ENCODE results near the gene LPA. TPM values are rescaled to one million over a fixed set of nuclear protein-coding genes. Genes with fewer than 3 reads are reported as not detected.
"Not testable (repeated sequence)": the region's sequence is repeated elsewhere in the genome, so short reads cannot be mapped to it uniquely, and the experiment has no call there.

LPA gene, protein sequence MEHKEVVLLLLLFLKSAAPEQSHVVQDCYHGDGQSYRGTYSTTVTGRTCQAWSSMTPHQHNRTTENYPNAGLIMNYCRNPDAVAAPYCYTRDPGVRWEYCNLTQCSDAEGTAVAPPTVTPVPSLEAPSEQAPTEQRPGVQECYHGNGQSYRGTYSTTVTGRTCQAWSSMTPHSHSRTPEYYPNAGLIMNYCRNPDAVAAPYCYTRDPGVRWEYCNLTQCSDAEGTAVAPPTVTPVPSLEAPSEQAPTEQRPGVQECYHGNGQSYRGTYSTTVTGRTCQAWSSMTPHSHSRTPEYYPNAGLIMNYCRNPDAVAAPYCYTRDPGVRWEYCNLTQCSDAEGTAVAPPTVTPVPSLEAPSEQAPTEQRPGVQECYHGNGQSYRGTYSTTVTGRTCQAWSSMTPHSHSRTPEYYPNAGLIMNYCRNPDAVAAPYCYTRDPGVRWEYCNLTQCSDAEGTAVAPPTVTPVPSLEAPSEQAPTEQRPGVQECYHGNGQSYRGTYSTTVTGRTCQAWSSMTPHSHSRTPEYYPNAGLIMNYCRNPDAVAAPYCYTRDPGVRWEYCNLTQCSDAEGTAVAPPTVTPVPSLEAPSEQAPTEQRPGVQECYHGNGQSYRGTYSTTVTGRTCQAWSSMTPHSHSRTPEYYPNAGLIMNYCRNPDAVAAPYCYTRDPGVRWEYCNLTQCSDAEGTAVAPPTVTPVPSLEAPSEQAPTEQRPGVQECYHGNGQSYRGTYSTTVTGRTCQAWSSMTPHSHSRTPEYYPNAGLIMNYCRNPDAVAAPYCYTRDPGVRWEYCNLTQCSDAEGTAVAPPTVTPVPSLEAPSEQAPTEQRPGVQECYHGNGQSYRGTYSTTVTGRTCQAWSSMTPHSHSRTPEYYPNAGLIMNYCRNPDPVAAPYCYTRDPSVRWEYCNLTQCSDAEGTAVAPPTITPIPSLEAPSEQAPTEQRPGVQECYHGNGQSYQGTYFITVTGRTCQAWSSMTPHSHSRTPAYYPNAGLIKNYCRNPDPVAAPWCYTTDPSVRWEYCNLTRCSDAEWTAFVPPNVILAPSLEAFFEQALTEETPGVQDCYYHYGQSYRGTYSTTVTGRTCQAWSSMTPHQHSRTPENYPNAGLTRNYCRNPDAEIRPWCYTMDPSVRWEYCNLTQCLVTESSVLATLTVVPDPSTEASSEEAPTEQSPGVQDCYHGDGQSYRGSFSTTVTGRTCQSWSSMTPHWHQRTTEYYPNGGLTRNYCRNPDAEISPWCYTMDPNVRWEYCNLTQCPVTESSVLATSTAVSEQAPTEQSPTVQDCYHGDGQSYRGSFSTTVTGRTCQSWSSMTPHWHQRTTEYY (N-terminal part only)
- not detected for polyA plus RNA-seq (2012; ENCODE audit: insufficient read depth, insufficient read length)

- not testable (repeated sequence) for H3K4me3 ChIP-seq (ENCODE audit: low read length); DNase-seq (ENCODE audit: low read depth, low spot score)
Observed at GRCh38 chr6:160664198-160664597, at the start of gene LPA. LPA (minus strand) TSS chr6:160664275; CDS start chr6:160664214, 61 bp downstream.

DNA sequence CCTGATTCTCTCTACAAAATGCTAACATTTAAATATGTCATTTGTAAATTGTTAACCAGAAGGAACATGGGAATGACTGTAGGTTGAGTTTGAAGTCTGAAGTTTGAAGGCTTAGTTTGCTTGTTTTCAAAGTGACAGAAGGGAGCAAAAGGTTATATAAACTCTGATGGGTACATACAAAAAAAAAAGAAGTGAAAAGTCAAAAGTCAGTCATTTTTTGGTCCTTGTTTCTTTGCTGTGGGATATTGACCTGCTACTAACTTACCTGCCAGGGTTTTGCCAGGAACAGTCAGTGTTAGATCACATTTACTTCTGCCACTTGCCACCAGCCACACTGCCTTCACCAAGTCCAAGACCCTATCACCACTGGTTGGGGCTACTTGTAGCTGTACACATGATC lies 44.9 kb upstream of the LPA start:
- not testable (repeated sequence) for H3K4me3 ChIP-seq (ENCODE audit: low read length); DNase-seq (ENCODE audit: low read depth, low spot score)

DNA sequence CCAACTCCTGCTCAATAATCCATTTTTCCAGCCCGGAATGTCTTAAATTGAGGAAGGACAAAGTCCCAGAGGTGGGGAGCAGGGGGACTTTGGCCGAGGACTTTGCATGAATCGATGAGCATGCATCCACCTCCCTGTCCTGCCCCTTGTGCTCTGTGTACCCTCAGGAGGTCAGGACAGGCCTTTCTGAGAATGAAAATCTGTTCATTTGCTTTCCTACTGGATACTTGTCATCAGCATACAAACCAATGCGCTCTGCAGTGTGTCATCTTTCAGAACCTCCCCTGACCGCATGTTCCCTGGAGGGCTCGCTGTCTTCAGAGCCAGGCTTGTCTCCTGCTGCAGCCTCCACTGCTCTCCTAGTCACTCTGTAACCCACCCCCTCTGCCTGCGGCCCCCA lies 40.6 kb upstream of the LPA start:
- not testable (repeated sequence) for H3K4me3 ChIP-seq (ENCODE audit: low read length); DNase-seq (ENCODE audit: low read depth, low spot score)

DNA sequence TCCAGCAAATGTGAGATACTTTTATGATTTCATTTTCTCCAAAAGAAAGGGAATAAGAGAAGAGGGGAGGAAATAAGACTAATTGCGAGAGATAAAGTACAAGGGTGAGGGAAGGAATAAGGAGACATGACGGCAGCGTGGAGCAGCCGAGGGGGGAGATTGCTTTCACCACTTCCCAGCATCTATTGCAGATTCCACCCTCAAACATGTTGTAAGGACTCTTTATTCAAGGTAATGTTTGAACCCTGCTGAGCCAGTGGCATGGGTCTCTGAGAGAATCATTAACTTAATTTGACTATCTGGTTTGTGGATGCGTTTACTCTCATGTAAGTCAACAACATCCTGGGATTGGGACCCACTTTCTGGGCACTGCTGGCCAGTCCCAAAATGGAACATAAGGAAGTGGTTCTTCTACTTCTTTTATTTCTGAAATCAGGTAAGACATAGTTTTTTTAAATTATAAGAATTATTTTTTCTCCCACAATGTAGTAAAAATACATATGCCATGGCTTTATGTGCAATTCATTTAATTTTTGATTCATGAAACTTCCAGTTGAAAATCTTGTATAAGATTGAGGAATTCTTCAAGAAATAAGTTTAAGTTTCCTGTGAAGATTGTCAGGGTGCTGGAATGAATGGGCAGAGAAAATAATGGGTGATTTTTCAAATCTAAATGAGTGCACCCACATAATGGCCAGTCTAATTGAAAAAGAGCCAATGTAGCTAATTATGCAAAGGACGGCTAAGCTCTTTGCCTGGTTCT lies 38.0 kb upstream of the LPA start, which contains the start of gene PLG:
Gene PLG, plus strand, starts transcription at position 327 of the 763 bp plus-strand sequence. Its CDS starts 61 bp downstream, at position 388.
- H3K4me3 ChIP-seq (ENCODE audit: low read length); DNase-seq (ENCODE audit: low read depth, low spot score): not testable (repeated sequence)

DNA sequence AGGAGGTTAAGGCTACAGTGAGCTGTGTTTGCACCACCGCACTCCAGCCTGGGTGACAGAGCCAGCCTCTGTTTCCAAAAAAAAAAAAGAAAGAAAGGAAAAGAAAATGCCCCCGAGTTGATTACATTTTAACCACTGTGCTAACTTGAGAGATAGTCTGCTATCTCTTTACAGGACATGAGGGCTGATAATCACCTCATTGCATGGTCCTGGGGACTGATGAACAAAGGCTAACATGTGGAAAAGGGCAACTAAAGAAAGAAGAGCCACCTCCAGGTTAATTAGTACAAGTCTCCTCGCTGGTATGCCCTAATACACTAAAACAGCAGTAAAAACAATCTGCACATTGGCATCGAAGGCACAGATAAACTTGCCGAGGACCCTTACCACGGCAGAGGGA lies 33.8 kb upstream of the LPA start:
- no peak for DNase-seq (ENCODE audit: low read depth, low spot score)
- no peak overlapping the region for H3K4me3 ChIP-seq (ENCODE audit: low read length)

GRCh38 chr6:160696884-160697283 lies 32.8 kb upstream of the LPA start:
- DNase-seq (ENCODE audit: low read depth, low spot score); H3K4me3 ChIP-seq (ENCODE audit: low read length): not testable (repeated sequence)

- DNase-seq (ENCODE audit: low read depth, low spot score); H3K4me3 ChIP-seq (ENCODE audit: low read length): not testable (repeated sequence)
Observed at GRCh38 chr6:160695622-160696021, 31.5 kb upstream of the LPA start.

DNA sequence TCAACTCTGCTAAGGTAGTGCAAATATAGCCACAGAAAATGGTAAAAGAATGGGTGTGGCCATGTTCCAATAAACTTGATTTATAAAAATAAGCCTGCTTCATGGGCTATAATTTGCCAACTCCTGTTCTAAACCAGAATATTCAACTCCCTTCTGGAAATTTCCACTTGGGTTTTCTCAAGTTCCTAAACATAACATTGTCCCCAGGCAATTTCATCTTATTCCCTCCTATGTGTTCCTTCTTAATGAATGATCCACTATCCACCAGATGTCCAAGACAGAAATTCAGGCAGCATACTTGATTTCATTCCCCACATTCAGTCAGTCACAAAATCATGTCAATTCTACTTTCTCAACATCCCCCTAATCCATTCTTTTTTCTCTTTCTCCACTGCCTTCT lies 30.9 kb upstream of the LPA start:
- H3K4me3 ChIP-seq (ENCODE audit: low read length); DNase-seq (ENCODE audit: low read depth, low spot score): not testable (repeated sequence)

- DNase-seq (ENCODE audit: low read depth, low spot score), result no peak
Observed at GRCh38 chr6:160692369-160692959, 28.4 kb upstream of the LPA start.

GRCh38 chr6:160691617-160692016 lies 27.5 kb upstream of the LPA start:
- no peak for DNase-seq (ENCODE audit: low read depth, low spot score)
- no peak overlapping the region for H3K4me3 ChIP-seq (ENCODE audit: low read length)

More at GRCh38 chr6:160692369-160692959, 28.4 kb upstream of the LPA start:
- no peak overlapping the region for H3K4me3 ChIP-seq (ENCODE audit: low read length)

GRCh38 chr6:160690458-160690857 lies 26.4 kb upstream of the LPA start:
- no peak overlapping the region for H3K4me3 ChIP-seq (ENCODE audit: low read length)
- no peak for DNase-seq (ENCODE audit: low read depth, low spot score)

- no peak overlapping the region for H3K4me3 ChIP-seq (ENCODE audit: low read length)
- no peak for DNase-seq (ENCODE audit: low read depth, low spot score)
Observed at GRCh38 chr6:160685762-160686450, 21.8 kb upstream of the LPA start.

DNA sequence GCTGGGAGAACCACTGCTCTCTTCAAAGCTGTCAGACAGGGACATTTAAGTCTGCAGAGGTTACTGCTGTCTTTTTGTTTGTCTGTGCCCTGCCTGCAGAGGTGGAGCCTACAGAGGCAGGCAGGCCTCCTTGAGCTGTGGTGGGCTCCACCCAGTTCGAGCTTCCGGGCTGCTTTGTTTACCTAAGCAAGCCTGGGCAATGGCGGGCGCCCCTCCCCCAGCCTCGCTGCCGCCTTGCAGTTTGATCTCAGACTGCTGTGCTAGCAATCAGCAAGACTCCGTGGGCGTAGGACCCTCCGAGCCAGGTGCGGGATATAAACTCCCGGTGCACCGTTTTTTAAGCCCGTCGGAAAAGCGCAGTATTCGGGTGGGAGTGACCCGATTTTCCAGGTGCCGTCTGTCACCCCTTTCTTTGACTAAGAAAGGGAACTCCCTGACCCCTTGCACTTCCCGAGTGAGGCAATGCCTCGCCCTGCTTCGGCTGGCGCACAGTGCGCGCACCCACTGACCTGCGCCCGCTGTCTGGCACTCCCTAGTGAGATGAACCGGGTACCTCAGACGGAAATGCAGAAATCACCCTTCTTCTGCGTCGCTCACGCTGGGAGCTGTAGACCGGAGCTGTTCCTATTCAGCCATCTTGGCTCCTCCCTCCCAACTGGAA lies 21.2 kb upstream of the LPA start:
- not testable (repeated sequence) for H3K4me3 ChIP-seq (ENCODE audit: low read length); DNase-seq (ENCODE audit: low read depth, low spot score)

DNA sequence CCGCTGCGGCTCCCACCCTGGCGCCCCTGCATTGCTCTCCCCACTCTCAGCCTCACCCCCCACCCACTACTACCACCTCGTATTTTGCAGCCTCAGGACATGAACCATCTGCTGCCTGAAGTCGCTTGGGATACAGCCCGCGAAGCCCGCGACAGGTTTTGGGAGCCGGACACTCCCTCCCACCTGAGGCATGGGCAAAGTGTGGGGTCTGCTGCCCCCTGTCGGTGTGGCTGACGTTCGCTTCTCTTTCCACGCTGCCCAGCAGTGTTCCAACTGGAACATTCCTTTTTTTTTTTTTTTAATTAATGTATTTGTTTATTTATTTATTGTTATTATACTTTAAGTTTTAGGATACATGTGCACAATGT lies 15.3 kb upstream of the LPA start:
- no peak overlapping the region for H3K4me3 ChIP-seq (ENCODE audit: low read length)
- no peak for DNase-seq (ENCODE audit: low read depth, low spot score)

DNA sequence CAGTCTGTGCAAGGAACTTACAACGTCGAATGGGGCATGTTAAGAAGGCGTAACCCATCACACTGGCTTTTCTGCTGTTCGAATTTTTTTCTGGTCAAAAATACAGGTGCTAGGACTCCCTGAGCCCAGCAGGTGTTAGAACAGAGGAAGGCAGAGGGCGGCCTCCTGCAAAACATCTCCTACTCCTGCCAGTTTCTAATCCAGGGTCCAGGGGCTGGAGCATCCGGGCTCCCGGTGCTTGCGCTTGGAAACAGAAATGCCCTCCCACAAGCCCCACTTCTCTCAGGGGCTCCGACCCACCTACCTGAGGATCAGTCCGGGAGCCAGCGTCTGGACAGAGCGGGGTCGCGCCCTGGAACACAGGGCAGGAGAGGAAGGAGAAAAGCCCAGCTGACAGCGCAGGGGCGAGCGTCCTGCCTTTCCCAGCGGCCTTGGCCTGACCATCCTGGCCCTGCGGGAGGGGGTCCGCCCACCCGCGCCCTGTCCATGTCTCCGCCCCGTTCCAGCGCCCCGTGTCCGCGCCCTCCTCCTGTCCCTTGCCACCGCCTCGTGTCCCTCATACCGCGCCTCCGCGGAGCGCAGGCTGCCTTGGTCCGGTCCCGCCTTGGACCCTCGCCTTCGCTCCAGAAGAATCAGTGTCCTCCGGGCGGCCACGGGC lies 14.8 kb upstream of the LPA start:
- DNase-seq (ENCODE audit: low read depth, low spot score), result no peak
- no peak overlapping the region for H3K4me3 ChIP-seq (ENCODE audit: low read length)

DNA sequence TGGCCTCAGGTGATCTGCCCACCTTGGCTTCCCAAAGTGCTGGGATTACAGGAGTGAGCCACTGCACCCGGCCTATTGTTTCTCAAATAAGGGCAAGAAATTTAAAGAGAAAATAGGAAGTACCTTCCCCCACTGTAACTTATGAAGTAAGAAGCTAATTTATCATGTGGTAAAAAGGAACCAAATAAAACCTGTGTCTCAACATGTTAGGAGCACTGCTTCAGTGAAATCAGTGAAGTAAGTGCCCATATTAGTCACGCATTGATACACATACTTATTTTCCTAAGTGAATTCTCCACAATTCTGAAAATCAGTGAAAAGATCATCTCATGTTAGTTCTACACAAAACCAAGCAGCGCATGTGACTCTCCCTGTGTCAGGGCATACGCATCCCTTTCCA lies 14.2 kb upstream of the LPA start:
- no peak for DNase-seq (ENCODE audit: low read depth, low spot score)
- no peak overlapping the region for H3K4me3 ChIP-seq (ENCODE audit: low read length)
